HPDE6-E6E7 (cell line): ENCODE measurements around the gene BRAF.
"Not testable (repeated sequence)": the region's sequence is repeated elsewhere in the genome, so short reads cannot be mapped to it uniquely, and the experiment has no call there.

ENCODE experiments used
- DNase-seq: peaks from one replicate; pipeline ENCODE4 v3.0.0; 2011; ENCODE audit warnings: missing footprints; ENCODE audit errors: extremely low spot score

Gene BRAF

GRCh38 chr7:140680886-140681285, 243.8 kb downstream of the BRAF start:
- no peak for DNase-seq

GRCh38 chr7:140679186-140679585, 245.5 kb downstream of the BRAF start:
- no peak for DNase-seq

- no peak for DNase-seq
These were observed 246.0 kb downstream of the BRAF start for GRCh38 chr7:140678816-140679130.

- DNase-seq = no peak
These were observed 246.5 kb downstream of the BRAF start for GRCh38 chr7:140678081-140678815.

- no peak for DNase-seq
These were observed 247.2 kb downstream of the BRAF start for GRCh38 chr7:140677496-140677895.

GRCh38 chr7:140676956-140677355, 247.8 kb downstream of the BRAF start:
- not testable (repeated sequence) for DNase-seq

- no peak for DNase-seq
These were observed 248.4 kb downstream of the BRAF start for GRCh38 chr7:140676306-140676705.

GRCh38 chr7:140675726-140676125, 249.0 kb downstream of the BRAF start:
- no peak for DNase-seq

- no peak for DNase-seq
These were observed 249.6 kb downstream of the BRAF start for GRCh38 chr7:140674899-140675701.

GRCh38 chr7:140674356-140674800, 250.4 kb downstream of the BRAF start:
- no peak for DNase-seq

GRCh38 chr7:140673774-140674155, 251.0 kb downstream of the BRAF start:
- DNase-seq = no peak

- peak; percentile 67 for DNase-seq
These were observed 251.5 kb downstream of the BRAF start for GRCh38 chr7:140673063-140673773.

GRCh38 chr7:140672382-140673062, 252.2 kb downstream of the BRAF start, which contains the start of gene ADCK2:
ADCK2 (plus strand) TSS chr7:140672945; CDS start chr7:140673331, 386 bp downstream.
- peak; percentile 78 for DNase-seq

- DNase-seq = no peak
These were observed 252.8 kb downstream of the BRAF start for GRCh38 chr7:140671966-140672365.

GRCh38 chr7:140670343-140670935, 254.3 kb downstream of the BRAF start:
- no peak for DNase-seq

- not testable (repeated sequence) for DNase-seq
These were observed 254.9 kb downstream of the BRAF start for GRCh38 chr7:140669862-140670261.

- no peak for DNase-seq
These were observed 255.4 kb downstream of the BRAF start for GRCh38 chr7:140669352-140669751.
